SW 1271 (cell line): ENCODE results near the gene MYPOP.
"Not testable (repeated sequence)": the region's sequence is repeated elsewhere in the genome, so short reads cannot be mapped to it uniquely, and the experiment has no call there.

ENCODE experiments used
- DNase-seq, 2 experiments: peaks; one replicate each; lab custom pipeline; 2025; lab: John Stamatoyannopoulos, UW

The MYPOP gene

DNA sequence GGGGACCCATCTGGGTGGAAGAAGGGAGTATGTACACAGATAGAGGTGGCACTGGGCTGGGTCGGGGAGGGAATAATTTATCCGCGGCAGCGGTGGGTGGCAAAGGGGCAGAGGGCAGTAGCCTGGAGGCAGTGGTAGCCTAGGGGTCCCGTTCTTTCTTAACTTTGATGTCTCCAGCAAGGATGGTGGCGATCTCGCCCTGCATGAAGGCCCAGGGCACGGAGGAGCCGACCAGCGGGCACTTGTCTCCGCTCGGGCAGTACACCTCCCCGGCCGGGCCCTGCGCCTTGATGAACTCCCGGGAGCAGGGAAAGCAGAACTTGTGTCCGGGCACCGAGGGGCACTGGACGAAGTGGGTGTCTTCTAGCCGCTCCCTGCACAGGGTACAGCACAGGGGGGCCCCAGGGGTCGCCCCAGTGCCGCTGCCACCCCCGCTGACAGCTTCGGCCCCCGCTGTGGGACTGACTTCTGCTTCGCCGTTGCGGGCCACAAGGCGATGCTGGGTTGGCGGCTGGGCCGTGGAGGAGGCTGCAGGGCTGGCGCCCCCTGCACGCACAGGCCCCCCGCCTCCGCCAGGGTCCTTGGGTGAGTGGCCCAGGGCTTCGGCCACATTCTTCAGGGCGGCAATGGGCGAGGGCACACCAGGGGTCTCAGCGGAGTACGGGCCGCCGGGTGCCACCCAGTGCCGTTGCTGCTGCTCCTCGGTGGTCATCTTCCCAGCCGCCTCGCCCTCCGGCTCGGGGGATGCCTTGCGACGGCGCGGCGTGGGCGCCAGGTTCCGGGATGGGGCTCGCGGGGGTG is 18.3 kb downstream of the MYPOP start:
- DNase-seq: no peak

DNA sequence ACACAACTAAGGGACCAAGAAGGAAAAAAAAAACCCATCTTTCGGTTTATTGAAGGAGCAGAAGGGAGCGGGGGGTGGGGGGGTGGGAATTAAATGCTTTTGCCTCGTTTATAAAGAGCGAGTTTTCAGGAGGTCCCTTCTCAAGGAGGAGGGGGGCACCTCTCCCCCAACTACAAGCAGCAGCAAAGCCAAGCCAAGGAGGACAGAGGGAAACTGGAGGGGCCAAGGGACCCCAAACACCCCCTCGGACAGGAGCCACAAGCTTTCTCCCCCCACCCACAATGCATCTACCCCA is 18.9 kb downstream of the MYPOP start:
- no peak for DNase-seq

DNA sequence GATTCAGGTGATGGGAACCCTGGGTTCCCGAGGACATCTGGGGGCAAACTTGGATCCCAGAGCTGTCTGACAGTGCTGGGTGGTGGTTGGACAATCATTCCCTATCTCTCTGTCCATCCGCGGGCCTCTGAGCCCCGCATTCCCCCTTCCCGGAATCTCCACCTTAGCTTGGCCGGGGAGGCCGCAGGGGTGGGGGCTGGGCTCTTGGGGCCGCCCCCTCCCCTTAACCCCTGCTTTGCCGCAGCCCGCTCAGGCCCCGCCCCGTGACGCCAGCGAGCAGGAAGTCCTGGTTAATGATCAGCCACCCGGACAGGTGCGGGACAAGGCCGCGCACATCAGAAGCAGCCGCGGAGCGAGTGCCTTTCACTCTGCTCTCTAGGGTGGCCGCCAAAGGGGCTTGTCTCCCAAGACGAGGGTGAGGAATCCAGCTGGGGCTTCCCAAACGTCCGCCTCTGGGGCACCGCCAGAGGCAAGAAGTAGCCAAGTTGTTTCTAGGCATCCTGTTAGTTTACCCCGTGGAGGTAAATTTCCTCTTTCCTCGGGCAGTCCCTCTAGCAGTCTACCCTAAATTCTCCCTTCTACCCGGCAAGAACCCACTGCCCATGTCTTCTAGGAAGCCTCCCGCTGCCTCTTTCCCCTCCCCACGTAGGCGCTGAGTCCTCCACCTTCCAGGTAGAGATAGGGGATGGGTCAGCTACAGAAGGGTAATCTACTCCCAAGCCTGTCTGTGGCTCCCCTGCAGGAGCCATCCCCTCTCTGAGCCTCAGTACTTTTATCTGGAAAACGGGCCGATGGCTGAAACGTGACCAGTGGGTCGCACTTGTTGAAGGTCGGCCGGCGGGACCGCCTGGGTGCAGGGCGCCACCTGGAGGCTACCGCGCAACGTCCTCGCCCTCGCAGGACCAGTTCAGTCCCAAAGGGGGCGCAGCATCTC is 19.5 kb downstream of the MYPOP start:
- peak; percentile 25 to 56 for DNase-seq

DNA sequence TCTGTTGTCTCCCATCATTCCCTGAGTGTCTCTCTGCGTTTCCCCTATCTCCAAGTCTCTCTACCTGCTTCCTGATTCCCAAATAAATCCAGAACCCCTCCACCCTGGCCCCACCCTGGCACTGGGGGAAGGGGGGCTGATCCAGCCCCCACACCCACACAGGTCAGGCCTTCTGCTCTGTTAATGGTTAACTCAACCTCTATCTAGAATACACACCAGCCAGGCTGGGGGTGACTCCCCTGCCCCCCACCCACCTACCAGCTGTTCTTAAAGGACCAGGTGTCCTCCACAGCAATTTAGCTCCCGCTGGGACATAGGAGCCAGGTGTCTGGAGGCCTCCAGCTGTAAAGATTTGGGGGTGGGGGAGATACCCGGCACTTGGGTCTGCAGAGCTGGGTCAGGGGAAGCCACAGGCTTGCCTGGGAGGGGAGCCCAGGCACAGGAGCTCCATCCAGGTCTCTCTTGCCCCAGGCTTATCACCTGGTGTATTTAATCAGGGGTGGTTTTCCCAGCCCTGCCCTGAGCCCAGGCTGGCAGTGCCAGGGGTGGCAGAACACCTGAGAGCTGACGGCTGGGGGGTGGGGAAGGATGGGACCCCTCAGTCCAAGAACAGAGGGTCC is 20.4 kb downstream of the MYPOP start:
- no peak for DNase-seq

DNA sequence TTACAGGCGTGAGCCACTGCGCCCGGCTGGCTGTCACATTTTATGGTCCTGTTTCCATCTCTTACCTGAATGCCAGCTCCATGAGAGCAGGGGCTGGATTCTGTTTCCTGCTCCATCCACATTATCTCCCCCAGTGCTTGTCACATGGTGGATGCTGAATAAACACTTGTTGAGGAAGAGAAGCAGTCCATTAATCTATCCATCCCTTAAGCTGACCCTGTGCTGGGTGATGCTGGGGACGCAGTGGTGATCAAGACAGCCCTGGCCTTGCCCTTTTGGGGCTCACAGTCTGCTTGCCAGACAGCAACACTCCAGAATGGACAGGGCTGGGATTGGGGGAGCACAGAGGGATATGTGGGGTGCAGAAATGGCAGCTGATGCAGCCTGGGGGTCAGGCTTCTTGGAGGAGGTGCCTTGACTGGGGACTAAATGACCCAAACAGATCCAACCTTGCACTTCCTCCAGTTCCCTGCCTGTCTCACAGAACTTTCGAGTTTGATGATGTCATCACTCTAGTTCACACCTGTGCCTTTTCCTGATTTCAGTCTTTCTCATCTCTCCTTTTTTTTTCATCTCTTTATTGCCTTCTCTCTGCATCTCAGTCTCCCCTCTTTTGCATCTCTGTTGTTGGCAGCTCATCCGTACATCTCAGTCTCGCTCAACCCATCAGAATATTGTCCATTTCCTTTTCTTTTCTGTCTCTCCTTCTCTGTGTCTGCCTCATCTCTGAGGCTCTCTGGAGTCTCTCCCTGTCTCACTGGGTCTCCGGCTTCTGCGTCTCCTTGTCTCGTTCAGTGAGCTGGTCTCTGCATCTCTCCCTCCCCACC is 21.1 kb downstream of the MYPOP start:
- DNase-seq: no peak

DNA sequence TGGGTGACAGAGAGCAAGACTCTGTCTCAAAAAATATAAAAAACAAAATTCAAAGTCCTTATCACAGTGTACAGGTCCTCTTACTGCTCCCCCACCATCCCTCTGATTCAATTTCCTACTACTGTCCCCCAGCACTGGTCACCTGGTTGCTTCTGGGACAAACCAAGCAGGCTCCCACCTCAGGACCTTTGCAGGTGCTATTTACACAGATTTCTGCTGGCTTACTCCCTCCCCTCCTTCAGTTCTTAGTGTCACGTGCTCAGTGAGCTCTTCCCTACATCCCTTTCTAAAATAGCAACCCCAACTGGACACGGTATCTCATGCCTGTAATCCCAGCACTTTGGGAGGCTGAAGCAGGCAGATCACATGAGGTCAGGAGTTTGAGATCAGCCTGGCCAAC is 22.4 kb downstream of the MYPOP start:
- no peak for DNase-seq

DNA sequence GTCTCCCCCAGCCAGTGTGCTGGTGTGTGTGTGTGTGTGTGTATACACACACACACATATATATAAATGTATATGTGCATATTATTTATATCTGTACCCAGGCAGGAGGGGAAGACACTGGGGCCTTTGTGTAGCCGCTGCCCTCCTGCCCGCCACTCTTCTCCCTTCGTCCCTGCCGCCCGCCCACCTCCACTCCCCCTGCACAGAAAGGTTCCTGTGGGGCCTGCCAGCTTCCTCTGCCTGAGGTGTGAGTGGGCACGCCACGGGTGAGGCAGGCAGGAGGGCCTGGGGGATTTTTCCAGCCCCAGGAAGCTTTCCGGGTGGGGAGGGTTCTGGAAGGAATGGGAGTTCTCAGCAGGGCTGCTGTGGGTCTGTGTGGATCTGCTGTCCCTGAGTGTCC is 23.4 kb downstream of the MYPOP start:
- DNase-seq: no peak

DNA sequence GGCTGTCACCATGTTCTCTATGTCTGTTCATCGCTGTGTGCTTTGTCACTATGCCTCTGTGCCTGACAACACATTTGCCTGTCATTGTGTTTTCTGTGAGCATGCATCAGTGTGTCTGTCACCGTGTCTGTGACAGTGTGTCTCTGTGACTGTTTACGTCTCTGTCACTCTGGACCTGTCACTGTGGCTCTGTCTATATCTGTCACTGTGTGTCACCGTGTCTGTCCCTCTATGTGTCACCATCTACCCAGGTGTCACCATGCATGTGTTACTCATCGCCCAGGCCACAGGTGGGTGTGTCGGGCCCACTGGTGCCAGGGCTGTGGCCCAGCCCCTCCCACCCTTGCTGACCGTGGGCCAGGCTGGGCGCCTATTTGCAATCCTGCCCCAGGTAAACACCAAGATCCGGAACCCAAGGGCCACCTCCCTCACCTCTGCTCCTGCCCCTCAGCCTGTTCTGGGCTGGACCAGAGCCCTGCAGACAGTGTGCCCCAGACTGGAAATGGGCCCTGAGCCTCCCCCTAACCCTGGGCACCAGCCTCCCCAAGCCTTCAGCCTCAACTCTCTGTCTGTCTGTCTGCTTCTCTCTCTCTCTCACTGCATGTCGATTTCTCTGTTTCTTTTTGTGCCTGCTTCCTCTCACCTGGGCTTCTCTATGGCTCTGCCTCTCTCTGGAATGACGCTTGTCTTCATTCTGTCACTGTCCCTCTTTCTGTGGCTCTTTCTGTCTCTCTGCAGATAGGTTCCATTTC is 24.2 kb downstream of the MYPOP start:
- no peak for DNase-seq

DNA sequence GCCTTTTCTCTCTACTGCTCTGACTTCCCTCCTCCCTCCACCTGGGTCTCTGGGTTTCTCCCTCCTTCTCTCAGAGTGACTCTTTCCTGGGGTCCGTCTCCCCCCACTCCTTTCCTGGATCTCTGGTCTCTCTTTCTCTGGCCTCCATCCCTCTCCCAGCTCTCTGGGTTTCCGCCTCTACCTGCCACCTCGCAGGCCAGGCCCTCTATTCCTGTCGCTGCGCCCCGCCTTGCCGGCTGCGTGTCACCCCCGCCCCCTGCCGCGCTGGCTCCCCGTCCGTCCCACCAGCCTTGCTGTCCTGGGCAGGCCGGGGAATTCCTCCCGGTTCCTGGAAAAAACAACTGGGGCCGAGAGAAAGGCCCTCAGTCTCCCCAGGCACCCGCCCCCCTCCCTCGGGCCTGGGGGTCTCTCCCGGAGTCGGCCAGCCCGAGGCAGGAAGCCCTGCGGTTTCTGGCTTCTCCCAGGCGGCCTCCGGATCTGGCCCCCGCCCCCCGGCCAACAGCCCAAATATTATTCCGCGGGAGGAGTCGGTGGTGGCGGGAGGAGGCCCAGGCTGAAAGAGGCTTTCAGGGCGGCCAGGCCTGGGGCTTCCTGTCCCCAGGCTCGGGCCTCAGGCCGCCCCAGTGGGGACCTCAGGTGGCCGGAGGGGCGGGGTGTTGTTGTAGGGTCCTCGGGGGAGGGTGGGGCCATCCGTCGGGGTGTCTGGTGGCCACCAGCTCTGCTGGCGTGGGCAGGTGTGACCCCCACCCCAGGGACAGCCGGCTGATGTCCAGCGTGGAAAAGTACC is 25.8 kb downstream of the MYPOP start:
- no peak for DNase-seq

DNA sequence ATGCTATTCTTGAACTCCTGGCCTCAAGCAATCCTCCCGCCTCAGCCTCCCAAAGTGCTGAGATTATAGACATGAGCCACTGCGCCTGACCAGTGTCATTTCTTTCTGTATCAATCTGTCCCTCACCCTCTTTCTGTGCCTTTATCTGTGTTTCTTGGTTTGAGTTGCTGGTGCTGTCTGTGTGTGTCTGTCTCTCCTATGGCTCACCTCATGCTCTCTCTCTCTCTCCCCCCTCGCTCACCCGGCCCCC is 26.3 kb downstream of the MYPOP start:
- no peak for DNase-seq

DNA sequence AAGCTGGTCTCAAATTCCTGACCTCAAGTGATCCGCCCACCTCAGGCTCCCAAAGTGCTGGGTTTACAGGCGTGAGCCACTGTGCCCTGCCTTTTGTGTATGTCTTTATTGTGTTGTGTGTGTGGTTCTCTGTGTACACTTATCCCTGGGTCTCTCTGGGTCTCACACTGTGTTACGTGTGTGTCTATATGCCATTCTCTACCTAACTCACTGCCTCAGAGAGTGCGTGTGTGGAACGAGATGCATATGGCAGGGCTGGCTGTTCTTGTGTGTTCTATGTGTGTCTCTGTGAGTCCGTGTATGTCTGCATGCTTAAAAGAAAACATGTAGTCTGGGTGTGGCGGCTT is 27.8 kb downstream of the MYPOP start:
- no peak for DNase-seq

DNA sequence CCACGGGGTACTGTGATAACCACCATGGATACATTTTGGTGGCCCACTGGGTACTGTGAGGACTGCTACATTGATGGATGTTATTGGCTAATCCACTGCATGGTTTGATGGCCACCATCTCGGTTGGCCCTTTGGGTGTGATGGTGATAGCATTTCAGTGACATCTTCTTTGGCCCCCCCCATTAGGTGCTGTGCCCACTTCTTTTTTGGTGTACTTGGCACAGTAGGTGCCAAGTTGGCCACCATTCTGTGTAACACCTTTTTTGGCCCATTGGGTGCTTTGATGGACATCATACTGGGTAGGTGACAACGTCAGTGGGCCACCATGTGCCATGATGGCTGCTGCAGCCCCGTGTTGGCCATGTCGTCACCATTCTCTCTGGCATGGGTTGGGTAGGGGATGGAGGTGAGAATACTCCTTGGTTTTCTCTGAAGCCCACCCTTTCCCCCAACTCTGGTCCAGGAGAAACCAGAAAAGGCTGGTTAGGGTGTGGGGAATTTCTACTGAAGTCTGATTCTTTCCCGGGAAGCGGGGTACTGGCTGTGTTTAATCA is 29.1 kb downstream of the MYPOP start:
- DNase-seq: no peak

DNA sequence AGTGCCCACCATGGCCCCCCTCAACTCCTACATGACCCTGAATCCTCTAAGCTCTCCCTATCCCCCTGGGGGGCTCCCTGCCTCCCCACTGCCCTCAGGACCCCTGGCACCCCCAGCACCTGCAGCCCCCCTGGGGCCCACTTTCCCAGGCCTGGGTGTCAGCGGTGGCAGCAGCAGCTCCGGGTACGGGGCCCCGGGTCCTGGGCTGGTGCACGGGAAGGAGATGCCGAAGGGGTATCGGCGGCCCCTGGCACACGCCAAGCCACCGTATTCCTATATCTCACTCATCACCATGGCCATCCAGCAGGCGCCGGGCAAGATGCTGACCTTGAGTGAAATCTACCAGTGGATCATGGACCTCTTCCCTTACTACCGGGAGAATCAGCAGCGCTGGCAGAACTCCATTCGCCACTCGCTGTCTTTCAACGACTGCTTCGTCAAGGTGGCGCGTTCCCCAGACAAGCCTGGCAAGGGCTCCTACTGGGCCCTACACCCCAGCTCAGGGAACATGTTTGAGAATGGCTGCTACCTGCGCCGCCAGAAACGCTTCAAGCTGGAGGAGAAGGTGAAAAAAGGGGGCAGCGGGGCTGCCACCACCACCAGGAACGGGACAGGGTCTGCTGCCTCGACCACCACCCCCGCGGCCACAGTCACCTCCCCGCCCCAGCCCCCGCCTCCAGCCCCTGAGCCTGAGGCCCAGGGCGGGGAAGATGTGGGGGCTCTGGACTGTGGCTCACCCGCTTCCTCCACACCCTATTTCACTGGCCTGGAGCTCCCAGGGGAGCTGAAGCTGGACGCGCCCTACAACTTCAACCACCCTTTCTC is 30.1 kb downstream of the MYPOP start:
- no peak for DNase-seq

DNA sequence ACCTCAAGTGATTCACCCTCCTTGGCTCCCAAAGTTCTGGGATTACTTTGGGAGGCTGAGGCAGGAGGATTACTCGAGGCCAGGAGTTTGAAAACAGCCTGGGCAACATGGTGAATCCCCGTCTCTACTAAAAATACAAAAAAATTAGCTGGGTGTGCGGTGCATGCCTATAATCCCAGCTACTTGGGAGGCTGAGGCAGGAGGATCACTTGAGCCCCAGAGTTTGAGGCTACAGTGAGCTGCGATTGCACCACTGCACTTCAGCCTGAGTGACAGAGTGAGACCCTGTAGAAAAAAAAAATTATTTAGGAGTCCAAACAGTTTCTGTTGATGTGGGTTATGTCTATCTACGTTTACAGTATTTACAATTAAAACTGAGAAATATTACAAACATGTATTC is 31.6 kb downstream of the MYPOP start:
- no peak for DNase-seq

DNA sequence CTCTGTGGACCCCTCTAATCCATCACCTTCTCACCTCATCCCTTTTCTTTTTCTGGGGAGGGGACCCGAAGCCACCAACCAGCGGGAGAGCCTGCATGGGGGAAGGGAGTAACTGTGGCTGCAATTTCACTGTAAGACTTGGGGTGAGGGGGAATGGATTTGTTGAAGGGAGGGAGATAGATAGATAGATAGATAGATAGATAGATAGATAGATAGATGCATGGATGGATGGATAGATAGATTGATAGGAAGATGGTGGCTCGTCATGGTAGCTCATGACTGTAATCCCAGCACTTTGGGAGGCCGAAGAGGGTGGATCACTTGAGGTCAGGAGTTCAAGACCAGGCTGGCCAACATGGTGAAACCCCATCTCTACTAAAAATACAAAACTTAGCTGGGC is 35.2 kb downstream of the MYPOP start:
- not testable (repeated sequence) for DNase-seq

DNA sequence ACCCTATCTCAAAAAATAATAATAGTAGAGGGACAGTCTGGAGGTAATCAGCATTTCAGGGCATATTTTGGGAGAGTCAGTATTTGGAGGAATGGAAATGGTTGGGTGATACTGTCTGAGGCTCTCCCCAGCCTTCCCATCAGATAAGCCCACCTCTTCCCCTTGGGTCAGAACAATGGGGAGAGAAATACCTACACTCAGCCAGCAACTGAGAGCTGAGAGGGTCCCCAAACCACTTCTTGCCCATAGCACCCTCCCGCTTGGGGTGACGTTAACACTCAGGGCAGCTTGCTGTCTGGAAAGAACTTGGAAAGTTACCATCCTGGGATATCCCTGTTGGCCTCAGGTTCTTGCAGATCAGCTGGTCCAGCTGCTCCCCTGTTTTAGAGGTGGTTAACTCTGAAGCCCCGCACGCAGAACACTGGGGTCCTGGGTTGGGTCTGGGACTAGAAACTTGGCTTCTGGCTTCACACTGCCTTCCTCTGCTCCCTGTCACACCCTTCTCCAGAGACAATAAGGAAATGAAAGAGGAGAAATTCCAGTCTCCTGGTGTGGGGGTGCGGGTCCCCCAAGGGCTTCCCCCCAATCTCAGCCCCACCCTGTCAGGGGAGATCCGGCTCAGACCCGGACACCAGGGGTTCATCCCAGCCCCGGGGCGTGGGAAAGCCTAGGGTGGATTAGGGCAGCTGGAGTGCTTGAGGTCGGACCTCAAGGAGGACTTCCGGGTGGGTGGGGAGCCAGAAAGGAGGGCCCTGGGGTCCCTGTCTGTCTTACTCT is 35.8 kb downstream of the MYPOP start:
- no peak for DNase-seq

DNA sequence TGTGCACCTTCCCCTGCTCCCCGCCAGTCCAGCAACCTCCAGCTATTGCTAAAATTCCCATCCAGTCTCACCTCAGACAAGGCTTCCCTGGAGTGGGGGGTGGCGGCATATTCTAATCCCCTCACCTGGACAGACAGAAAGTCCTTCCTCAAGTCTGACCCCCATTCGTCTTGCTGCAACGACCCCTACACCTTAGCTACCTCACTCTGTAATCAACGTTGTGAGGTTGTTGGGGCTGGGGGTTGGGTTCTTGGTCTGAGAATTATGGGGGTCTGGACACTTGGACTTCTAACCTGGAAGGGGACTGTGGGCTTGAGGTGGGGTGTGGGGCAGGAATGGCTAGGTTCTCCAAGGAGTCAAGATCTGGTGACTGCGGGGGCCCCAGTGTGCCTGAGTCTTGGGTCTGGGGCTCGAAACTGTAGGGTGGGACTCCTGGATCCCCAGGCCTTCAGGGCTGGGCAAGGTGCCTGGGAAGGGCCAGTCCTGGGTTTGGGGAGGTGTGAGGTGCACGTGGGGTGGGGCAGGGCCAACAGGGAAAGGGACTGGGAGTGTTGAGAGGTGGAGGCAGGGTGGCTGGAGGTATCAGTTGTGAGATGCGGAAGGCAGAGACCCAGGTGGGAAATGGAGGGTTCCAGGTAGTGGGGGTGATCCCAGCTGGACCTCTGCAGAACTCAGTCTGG is 37.0 kb downstream of the MYPOP start:
- no peak for DNase-seq

DNA sequence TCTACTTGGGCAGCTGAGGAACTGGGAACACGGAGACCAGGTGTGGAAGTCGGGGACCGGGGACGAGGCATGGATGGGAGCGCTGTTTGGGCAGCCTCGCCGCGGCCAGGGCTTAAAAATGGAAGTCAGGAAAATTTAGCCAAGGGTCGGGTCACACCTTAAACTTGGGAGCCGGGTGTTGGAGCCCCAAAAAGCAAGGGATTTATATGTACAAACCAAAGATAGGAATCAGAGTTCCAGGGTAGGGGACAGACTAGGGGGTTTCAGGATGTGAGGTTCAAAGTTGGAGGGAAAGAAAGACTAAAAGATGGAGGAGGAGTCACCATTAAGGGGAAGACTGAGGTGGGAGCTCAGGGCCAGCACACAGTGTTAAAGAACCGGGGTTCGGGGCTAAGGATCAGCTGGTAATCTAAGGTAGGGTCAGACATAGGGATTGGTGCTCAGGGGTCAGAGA is 37.8 kb downstream of the MYPOP start:
- DNase-seq: no peak
